Activated CD8-positive, alpha-beta memory T cell treated with anti-CD3 and anti-CD28 coated beads, Interleukin-2, amount 50 U/mL, for 24 hours (primary cell): ENCODE data around the gene PIP4K2A.
"Not testable (repeated sequence)": the region's sequence is repeated elsewhere in the genome, so short reads cannot be mapped to it uniquely, and the experiment has no call there.

Source experiments
- DNase-seq: peaks from one replicate; pipeline ENCODE4 v3.0.0-alpha.2; 2020; ENCODE audit errors: extremely low read depth

PIP4K2A gene

DNA sequence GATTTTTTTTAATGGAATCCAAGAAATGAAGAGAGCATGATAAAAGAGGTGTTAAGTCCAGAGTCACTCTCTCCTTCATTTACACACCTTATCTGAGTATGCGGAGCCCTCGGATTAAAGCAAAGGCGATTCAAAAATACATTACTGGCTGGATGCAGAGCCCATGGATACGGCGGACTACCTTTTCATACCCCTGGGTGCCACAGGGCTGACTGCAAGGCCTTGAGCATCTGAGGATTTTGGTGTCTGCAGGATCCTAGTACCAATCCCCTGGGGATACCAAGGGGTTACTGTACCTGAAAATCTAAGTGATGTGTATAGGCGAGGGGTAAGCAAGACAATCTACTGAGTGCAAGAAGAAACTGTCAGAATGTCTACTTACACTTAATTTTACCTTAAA, 20.5 kb downstream of the PIP4K2A start:
- DNase-seq, result no peak

DNA sequence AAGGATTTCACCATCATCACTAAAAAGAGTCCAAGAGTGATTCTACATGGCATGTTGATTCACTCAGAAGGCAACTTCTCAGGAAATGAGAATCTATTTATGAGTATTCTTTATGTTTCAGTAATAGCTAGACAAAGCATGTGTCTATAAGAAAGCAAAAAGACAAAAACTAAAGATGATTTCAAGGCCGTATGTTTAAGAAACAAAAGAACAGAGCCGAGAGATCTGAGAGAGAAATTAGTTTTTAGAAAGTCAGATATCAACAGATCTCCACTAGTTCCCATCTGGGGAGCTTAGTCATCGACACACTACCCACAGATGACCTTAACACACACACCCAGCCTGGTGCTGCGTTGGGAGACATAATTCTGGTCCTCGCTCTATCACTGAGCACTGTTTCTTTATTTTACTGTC, 21.0 kb downstream of the PIP4K2A start:
- DNase-seq, result no peak

DNA sequence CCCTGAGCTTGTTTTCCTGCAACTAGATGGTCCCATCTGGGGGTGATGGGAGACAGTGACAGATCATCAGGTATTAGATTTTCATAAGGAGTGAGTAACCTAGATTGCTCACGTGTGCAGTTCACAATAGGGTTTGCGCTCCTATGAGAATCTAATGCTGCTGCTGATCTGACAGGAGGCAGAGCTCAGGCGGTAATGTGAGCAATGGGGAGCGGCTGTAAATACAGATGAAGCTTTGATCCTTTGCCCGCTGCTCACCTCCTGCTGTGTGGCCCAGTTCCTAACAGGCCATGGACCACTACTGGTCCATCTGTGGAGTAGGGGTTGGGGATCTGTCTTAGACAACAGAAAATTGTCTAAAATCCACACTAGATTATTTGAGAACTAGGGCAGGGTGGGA, 22.3 kb downstream of the PIP4K2A start:
- not testable (repeated sequence) for DNase-seq

DNA sequence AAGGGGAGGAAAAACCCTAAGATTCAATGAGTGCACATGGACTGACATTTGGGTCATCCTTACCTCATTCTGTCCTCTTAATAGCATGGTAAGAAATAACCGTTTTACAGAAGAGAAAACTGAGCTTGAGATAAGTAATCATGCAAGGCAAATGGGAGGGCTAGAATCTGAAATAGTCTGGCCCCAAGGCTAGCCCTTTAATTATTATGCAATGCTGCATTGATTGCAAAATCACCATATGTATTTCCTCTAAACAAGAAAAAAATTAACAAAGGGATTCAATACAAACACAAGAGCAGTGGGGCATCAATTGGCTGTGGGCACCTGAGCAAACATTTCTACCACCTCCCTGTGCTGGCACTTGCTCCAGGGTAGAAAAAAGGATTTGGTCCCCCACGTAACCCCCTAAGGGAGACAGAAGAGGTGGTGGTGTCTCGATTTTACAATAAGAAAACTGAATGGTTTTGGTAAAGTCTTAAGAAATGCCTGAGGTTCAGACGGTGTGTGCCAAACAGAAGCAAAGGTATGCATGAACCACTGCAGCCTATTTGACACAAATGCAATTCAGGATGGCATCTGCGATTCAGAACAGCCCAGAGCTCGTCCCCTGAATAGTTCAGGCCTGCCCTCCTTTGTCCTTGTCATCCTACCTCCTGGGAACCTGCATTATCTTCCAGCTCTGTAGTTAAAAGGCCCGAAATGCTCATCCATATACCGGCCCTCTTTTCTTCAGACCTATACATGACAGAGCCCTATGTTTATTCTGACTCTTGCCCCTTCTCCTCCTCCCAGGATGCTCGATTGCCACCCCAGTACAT, 23.6 kb downstream of the PIP4K2A start:
- no peak for DNase-seq

DNA sequence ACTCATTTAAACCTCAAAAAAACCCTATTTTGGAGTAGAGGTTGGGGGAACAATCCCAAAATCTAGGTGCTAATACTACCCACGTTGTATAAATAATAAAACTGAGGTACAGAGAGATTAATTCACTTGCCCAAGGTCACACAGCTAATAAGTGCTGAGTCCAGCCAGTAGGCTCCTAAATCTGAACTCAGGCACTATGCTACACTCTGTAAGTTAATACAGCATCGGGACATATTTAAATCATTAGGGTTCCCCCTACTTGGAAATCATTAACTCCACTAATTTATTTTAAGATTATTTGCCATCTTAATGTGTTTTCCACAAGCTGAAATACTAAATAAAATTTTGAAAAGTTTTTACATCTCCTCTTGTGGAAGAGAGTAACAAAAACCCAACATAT, 24.2 kb downstream of the PIP4K2A start:
- DNase-seq, result no peak

DNA sequence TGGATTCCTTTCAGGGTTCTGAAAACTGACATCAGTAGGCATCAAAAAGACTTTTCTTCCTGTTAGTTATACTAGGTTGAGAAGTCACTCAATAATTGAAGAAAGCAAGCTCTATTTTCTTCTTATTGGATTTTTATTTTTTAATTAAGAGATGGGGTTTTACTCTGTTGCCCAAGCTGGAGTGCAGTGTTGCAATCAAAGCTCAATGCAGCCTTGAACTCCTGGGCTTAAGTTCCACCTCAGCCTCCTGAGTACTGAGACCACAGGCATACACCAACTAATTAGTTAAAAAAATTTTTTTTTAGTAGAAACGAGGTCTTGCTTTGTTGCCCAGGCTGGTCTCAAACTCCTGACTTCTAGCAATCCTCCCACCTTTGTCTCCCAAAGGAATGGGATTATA, 28.0 kb downstream of the PIP4K2A start:
- DNase-seq, result no peak

DNA sequence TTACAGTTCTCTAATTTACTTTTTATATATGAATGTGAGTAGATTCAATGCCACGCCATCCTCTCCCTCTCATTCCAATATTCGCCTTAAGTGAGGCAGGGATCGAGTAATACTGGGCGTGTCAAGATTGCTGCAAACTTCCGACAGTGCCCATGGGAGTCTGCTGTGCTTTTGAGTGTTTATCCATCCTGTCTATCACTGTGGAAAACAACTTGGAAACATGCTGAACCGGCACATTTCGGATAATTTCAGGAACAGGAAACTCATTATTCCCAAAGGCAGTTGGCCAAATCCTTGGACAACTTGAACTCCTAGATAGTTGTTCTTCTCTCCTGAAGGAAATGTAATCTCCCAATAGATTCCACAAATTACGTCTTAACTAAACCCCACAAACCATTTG, 28.5 kb downstream of the PIP4K2A start:
- no peak for DNase-seq

DNA sequence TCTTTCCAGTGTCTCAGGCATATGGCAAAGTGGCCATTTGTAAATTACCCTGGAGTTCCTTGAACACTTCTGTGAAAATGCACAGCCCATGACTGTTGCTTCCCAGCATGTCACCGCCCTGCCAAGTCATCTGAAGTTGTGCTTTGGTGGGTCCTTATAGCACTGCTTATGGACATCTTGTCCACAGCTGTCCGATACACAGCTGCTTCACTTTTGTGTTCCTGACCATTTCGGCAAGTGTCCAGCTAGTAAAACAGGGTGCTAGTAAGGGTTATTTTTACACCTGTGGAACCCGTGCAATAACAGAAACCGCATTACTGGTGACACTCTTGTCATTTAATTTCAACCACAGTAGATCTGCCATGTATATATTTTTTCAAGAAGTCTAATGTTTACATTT, 29.7 kb downstream of the PIP4K2A start:
- no peak for DNase-seq

DNA sequence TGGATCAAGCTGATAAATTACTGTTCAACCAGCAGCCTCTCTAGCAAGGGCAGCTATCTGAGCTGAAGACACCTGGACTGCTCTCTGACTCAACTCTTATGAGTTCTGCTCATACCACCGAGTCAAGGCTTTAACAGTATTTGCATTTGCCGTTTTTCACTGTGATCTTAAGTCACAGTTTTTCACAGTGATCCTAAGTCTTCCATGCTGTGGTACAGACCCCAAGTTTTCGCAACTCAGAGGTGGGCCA, 31.3 kb downstream of the PIP4K2A start:
- DNase-seq, result no peak

DNA sequence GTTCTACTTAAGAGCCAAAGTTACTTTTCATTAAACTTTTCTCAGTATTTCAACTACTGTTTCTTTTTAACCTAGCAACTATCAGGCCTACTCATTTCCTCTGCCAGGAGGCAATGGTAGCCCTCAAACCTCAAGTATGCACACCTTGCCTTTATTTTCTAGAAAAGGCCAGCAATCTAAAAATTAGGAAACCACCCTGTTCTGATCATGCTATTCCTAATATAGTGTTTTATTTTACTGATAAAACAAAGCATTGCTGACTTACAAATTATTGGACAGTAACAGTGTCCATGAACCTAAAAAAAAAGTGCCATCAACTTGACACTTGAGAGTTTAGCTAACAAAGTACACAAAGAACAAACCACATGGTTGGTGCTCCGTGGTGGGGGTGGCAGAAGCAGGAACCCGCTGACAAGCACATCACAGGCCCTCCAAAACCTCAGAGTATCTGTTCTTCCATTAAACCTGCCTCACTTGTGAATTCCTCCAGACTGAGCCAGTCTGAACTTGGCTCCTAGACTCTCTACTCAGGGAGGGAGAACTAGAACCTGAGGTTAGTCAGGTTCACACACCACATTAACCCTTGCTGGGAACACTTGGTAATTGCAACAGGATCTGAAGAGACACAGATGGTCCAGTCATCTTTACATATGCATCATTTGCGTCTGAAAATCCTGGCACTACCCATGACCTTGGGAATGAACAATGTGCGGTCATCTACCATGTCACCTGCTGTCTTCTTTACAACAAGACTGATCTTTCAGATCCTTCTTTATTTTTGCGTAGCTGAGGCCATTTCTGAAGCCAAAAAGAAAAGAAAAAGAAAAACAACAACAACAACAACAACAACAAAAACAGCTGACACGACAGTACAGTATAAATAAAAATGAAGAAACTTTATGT, 31.9 kb downstream of the PIP4K2A start:
- DNase-seq, result no peak

DNA sequence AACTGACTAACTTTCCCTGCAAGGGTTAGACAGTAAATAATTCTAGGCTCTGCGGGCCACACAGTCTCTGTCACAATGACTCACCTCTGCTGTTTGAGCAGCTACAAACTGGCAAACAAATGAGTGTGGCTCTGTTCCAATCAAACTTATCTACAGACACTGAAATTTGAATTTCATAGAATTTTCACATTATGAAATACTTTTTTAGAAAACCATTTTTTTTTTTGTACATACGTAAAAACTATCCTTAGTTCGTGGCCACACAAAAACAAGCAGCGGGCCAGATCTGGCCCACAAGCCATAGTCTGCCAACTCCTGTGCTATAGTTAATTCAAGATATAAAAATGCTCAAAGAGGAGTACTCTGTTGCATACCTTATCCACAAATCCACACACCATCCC, 32.6 kb downstream of the PIP4K2A start:
- DNase-seq, result no peak

DNA sequence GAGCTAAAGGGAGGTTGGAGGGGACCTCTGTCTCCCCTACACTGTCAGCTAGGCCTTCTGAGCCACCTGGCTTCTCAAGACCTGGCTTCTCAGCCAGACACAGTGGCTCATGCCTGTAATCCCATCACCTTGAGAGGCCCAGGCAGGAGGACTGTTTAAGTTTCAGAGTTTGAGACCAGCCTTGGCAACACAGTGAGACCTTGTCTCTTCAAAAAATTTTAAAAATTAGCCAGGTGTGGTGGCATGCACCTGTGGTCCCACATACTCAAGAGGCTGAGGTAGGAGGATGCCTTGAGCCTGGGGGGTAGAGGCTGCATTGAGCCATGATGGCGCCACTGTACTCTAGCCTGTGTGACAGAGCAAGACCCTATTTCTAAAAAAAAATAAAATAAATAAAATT, 33.1 kb downstream of the PIP4K2A start:
- no peak for DNase-seq

DNA sequence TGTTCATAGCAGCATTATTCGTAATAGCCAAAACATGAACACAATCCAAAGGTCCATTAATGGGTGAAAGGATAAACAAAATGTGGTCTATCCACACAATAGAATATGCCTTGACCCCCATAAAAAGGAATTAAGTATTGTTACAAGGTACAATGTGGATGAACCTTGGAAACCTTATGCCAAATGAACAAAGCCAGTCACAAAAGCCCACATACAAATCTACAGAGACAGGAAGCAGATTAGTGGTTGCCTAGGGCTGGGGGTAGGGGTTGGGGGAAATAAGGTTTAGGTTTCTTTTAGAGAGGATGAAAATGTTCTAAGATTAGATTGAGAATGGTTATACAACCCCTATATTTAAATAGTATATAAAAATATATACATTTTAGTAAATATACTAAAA, 34.8 kb downstream of the PIP4K2A start:
- DNase-seq, result no peak

DNA sequence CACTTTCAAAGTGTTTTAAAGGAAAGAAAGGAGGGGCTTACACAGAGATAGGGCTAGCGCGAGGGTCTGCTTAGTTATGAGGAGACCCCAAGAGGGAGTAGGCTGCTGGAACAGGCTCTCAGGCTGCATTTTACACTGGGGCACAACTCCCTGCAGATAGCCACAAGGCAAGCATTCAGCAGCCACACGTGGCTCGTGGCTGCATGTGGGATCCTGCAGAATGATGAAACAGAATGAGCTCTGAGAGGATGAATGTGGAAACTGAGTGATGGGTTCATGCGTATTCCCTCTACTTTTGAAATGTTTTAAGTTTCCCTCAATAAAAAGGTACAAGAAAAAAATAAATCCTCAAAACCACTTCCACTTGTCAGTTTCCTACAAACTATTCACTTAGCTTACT, 37.0 kb downstream of the PIP4K2A start:
- DNase-seq, result no peak

DNA sequence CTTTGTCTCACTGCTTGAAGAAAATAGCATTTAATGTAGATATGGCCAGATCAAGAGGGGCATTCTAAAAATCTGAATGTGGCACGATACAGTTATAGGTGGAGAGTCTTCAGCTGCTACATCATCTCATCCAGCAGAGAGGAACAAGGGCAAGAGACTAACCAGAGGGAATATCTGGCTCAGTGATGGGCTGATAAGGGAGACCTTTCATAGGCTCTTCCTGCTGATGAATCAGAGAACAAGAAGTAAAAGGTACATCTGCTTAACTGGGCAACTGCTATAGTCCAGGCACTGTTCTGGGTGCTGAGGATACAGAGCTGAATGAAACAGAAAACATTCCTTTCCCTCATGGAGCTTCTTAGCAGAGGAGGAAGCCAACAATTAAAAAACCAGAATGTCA, 37.9 kb downstream of the PIP4K2A start:
- no peak for DNase-seq

DNA sequence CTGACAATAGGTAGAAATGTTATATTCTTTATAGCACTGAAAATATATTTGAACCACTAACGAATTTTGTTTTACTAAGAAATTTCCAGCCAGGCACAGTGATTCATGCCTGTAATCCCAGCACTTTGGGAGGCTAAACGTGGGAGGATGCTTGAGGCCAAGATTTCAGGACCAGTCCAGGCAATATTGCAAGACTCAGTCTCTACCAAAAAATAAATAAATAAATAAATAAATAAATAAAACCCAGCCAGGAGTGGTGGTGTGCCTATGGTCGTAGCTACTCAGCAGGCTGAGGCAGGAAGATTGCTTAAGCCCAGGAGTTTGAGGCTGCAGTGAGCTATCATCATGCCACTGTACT, 39.8 kb downstream of the PIP4K2A start:
- no peak for DNase-seq

DNA sequence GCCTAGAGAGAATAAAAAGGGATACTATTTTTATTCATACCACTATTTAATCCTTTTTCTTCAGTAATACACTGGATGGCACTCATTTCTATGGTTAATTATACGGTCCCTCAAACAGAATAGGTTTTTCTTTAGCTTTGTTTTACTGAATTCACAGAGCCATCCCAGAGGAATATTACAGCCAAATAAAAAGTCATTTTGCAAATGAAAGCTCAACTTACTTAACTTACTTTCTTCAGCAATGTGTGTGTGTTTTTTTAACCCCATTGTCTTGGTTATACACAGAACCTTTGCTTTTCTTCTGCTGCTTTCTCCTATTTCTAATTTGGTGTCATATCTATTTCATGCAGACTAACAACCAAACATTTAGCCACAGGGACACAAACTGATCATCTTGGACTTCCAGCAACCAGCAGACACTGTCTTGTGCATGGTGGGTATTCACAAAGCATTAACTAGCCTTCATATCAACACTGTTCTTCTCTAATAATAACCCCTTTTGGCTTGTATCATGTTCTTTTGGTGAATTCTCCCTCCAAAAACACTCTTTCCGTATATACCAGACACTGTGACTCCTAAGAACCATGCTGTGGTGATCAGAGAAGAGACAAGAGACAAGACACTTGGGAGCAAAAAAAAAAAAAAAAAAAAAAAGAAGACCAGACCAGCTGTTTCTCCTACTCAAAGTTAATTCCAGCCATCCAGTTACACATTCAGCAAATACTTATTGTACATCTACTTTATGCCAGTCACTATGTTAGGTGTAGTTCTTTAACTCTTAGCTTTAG, 40.4 kb downstream of the PIP4K2A start:
- DNase-seq, result no peak

DNA sequence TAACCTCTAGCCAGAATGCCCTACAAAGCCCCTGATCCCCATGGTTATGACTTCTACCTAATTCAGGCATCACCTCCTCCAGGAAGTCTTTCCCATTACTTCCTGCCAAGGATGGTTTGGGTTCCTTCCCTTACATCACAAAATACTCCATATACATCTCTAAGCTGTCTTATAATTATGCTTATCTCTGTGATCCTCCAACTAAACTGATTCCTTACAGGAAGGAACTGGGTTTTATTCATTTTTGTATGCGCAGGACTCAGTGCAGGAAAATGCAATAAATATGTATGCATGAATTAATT, 41.3 kb downstream of the PIP4K2A start:
- DNase-seq, result no peak

DNA sequence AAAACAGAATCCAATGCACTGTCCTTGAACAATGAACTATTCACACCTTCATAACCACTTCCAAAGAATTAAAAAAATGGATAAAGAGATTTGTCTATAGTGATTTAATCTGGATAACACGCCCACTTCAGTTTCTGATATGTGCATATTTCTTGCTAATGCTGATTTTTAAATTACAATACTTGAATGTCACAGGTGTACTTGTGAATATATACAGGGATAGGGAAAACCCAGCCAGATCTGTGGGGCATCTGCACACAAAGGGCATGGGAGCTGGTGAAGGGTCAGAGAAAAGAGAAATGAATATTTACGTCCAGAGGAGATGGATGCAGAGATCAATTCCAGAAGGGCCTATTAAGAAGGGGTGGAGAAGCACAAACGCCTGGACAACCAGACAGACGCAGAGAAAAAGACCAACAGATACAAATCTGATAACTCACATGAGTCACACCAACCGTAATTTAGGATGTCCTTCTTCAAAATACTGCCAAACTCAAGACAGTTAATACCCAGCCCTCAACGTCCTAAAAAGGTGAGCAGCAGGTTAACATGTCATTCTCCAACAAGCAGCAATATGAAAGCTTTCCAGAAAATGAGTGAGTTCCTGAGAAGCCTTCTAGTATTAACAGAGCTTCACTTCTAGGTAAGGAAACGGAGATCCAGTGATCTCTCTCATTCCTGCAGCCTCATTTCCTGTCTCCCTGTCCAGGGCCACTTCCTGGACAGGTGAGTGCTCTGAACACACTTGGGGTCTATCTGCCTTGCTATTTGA, 41.9 kb downstream of the PIP4K2A start:
- no peak for DNase-seq

DNA sequence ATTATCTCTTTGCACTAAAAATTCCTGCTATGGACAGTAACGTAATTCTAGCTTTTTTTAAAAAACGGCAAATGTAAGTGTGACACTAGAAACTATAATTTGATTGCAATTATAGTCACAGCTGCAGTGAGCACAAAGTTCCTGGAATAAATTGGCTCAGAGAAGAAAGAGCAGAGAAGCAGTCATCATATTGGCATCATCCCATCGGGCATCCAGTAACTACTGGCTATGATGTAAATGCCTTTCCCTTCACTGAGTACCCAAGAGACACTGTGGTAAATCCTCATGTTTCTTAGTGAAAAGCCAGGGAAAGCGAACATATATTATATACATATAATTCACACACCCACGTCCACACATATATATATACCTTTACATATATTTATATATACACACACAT, 43.6 kb downstream of the PIP4K2A start:
- no peak for DNase-seq

DNA sequence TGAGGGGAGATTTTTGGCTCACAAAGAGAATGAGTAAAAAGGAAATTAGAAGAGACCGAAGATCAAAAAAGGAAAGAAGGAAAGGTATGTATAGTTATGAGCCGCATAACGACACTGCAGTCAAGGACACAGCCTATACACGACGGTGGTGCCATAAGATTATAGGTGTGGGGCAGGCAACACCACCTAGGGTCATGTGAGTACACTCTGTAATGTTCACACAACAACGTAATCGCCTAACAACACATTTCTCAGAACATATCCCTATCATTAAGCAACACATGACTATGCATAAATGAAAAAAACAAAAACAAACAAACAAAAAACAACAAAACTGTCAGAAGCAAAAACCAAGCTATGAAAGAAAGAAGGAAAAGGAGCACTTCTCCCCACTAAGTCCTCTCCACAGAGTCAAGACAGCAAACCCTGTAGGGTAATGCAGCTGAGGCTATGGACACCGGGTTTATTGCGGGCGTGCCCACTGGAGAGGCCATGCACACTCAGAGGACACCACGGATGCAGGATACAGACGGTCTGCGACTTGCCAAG, 45.1 kb downstream of the PIP4K2A start:
- DNase-seq, result no peak

DNA sequence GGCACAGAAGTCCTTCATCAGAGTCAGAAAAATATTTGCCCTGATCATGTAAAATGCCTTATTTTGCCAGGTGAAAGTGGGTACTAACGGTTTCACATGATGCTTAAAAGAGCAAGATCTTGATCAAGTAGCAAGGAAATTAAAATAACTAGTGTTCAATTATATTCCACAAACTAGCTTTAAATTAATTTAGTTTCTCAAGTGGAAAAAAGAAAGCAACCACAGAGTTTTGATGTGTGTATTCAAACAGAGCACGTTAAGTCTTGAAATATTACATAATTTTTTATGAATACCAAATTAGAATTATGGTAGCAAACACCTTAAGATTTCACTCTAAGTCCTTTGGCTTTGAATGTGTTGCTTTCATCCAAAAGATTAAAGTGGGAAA, 47.3 kb downstream of the PIP4K2A start:
- DNase-seq, result no peak
